HEK293T (cell line): ENCODE results near the gene KDELR3.

Source experiments
- BHLHE40 ChIP-seq: fragments of 450-650 bp; IDR thresholded peaks from 2 replicates; pipeline ENCODE4 v1.6.1; 2016; ENCODE audit warnings: mild to moderate bottlenecking, moderate library complexity, borderline replicate concordance
- LEF1 ChIP-seq: fragments of 450-650 bp; IDR thresholded peaks from 2 replicates; pipeline ENCODE4 v1.6.1; 2017; ENCODE audit warnings: mild to moderate bottlenecking, borderline replicate concordance

DNA sequence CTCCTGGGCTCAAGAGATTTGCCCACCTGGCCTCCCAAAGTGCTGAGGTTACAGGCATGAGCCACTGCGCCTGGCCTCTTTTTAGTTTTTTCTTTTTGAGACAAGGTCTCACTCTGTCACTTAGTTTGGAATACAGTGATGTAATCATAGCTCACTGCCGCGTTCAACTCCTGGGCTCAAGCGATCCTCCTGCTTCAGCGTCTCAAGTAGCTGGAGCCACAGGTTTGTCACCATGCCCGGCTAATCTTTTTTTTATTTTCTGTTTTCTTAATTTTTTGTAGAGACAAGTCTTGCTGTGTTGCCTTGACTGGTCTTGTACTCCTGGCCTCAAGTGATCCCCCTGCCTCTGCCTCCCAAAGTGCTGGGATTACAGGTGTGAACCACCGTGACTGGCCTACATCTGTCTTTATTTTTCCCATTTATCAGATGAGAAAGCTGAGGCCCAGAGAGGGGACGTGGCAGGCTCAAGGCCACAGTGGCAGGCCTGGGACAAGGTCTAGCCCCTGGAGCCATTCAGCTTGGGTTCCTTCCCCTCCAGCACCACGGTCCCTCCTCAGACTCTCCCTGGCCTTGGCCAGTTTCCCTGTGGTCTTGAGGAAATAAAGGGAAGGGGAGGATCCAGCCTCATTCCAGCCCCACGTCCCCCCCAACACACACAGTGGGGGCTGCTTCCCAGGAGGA lies 2.8 kb upstream of the KDELR3 start:
- TF ChIP-seq BHLHE40 (no peak), LEF1 (no peak)
